ENCODE data around the gene PLEKHA5.
"Not testable (repeated sequence)": the region's sequence is repeated elsewhere in the genome, so short reads cannot be mapped to it uniquely, and the experiment has no call there.

PLEKHA5 gene

GRCh38 chr12:19338405-19338804 is 208.9 kb downstream of the PLEKHA5 start:
- DNase-seq (ENCODE audit: low read depth): no peak

- not testable (repeated sequence) for DNase-seq (ENCODE audit: low read depth)
These were observed 221.3 kb downstream of the PLEKHA5 start for GRCh38 chr12:19350850-19351249.

GRCh38 chr12:19351346-19351745 is 221.8 kb downstream of the PLEKHA5 start:
- no peak for DNase-seq (ENCODE audit: low read depth)

- no peak for DNase-seq (ENCODE audit: low read depth)
These were observed 240.2 kb downstream of the PLEKHA5 start for GRCh38 chr12:19369691-19370148.

GRCh38 chr12:19373586-19373985 is 244.1 kb downstream of the PLEKHA5 start:
- DNase-seq (ENCODE audit: low read depth): no peak

GRCh38 chr12:19375888-19376287 is 246.4 kb downstream of the PLEKHA5 start:
- no peak for DNase-seq (ENCODE audit: low read depth)

- DNase-seq (ENCODE audit: low read depth): no peak
These were observed 247.2 kb downstream of the PLEKHA5 start for GRCh38 chr12:19376691-19377090.

- DNase-seq (ENCODE audit: low read depth): peak; percentile 46
These were observed 252.6 kb downstream of the PLEKHA5 start for GRCh38 chr12:19382111-19382526.

- DNase-seq (ENCODE audit: low read depth): no peak
These were observed 253.0 kb downstream of the PLEKHA5 start for GRCh38 chr12:19382563-19382962.

- DNase-seq (ENCODE audit: low read depth): no peak
These were observed 257.6 kb downstream of the PLEKHA5 start for GRCh38 chr12:19387161-19387560.

GRCh38 chr12:19388131-19388549 is 258.6 kb downstream of the PLEKHA5 start:
- peak; percentile 17 for DNase-seq (ENCODE audit: low read depth)

GRCh38 chr12:19390051-19390598 is 260.6 kb downstream of the PLEKHA5 start:
- no peak for DNase-seq (ENCODE audit: low read depth)

GRCh38 chr12:19392644-19393043 is 263.1 kb downstream of the PLEKHA5 start:
- not testable (repeated sequence) for DNase-seq (ENCODE audit: low read depth)

GRCh38 chr12:19394385-19394784 is 264.9 kb downstream of the PLEKHA5 start:
- no peak for DNase-seq (ENCODE audit: low read depth)

GRCh38 chr12:19397534-19397933 is 268.0 kb downstream of the PLEKHA5 start:
- no peak for DNase-seq (ENCODE audit: low read depth)

GRCh38 chr12:19398376-19399363 is 269.1 kb downstream of the PLEKHA5 start:
- no peak for DNase-seq (ENCODE audit: low read depth)

- DNase-seq (ENCODE audit: low read depth): not testable (repeated sequence)
These were observed 271.2 kb downstream of the PLEKHA5 start for GRCh38 chr12:19400649-19401285.

GRCh38 chr12:19402211-19402610 is 272.7 kb downstream of the PLEKHA5 start:
- no peak for DNase-seq (ENCODE audit: low read depth)

GRCh38 chr12:19402743-19403431 is 273.4 kb downstream of the PLEKHA5 start:
- no peak for DNase-seq (ENCODE audit: low read depth)

GRCh38 chr12:19404242-19404880 is 274.8 kb downstream of the PLEKHA5 start:
- DNase-seq (ENCODE audit: low read depth): no peak

- DNase-seq (ENCODE audit: low read depth): no peak
These were observed 279.8 kb downstream of the PLEKHA5 start for GRCh38 chr12:19409376-19409775.

GRCh38 chr12:19410211-19410610 is 280.7 kb downstream of the PLEKHA5 start:
- no peak for DNase-seq (ENCODE audit: low read depth)

All from GM04504 (cell line).